Measurements from ENCODE around the gene MAD1L1. TPM values are rescaled to one million over a fixed set of nuclear protein-coding genes. Genes with fewer than 3 reads are reported as not detected.
A peak's percentile ranks its signal among the peaks of the same experiment; 100 is the strongest.

Gene MAD1L1
- total and polyA plus RNA-seq, 8 donors: 21.4 to 58.8 (median 22.5) TPM

GRCh38 chr7:1935176-1936005 lies 297.4 kb downstream of the MAD1L1 start:
- no peaks in the 10 kb centered on the region for H3K9me3 ChIP-seq
- DNase-seq (peak in 1 of 4 donors; percentile 75), ATAC-seq (no peak)
- no peaks in the 10 kb centered on the region for H3K27me3 ChIP-seq
- intact Hi-C loops (cut with DNase I): loop anchor here in 1 of 2 donors (10.0 kb wide), 1 partner anchor 149 kb away; no protein-coding TSS in a partner anchor
- H3K36me3 ChIP-seq: peaks cover 0 to 37% of the 10 kb centered on the region in 2 donors
- H3K4me1 ChIP-seq: peaks cover 0 to 11% of the 10 kb centered on the region in 2 donors
- no peak overlapping the region for H3K4me3 ChIP-seq
- no peak overlapping the region for H3K27ac ChIP-seq
- TF ChIP-seq, protein P1, sequence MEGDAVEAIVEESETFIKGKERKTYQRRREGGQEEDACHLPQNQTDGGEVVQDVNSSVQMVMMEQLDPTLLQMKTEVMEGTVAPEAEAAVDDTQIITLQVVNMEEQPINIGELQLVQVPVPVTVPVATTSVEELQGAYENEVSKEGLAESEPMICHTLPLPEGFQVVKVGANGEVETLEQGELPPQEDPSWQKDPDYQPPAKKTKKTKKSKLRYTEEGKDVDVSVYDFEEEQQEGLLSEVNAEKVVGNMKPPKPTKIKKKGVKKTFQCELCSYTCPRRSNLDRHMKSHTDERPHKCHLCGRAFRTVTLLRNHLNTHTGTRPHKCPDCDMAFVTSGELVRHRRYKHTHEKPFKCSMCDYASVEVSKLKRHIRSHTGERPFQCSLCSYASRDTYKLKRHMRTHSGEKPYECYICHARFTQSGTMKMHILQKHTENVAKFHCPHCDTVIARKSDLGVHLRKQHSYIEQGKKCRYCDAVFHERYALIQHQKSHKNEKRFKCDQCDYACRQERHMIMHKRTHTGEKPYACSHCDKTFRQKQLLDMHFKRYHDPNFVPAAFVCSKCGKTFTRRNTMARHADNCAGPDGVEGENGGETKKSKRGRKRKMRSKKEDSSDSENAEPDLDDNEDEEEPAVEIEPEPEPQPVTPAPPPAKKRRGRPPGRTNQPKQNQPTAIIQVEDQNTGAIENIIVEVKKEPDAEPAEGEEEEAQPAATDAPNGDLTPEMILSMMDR (IDR thresholded peaks at IDR 0.05): no peak

DNA sequence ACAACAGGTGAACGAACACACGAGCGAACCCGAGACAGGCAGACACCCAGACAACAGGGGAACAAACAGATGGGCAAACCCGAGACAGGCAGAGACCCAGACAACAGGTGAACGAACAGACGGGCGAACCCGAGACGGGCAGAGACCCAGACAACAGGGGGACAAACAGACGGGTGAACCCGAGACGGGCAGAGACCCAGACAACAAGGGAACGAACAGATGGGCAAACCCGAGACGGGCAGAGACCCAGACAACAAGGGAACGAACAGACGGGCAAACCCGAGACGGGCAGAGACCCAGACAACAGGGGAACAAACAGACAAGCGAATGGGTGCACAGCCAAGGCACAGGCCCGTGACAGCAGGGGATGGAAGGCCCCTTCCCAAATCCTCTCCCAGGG lies 298.0 kb downstream of the MAD1L1 start:
- TF ChIP-seq, protein P1 (IDR thresholded peaks at IDR 0.05): no peak

DNA sequence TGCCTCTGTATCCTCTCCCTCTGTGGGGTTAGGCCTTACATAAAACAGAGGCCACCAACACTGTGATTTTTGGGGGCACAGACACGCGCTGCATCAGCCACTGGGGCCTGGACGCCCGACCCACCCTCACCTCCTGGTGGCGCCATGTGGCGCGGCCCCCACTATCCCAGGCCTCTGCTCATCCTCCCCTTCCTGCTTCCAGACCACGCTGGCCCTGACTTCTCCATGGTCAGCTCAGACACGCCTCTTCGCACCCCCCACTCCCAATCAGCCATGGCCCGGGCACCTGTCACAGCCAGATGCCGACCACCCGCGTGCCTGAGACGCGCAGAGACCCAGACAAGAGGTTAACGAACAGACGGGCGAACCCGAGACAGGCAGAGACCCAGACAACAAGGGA lies 298.7 kb downstream of the MAD1L1 start:
- H3K36me3 ChIP-seq: peaks cover 0 to 37% of the 10 kb centered on the region in 2 donors
- no peaks in the 10 kb centered on the region for H3K4me1 ChIP-seq
- DNase-seq: peak in 1 of 4 donors; percentile 69
- TF ChIP-seq, protein P1 (IDR thresholded peaks at IDR 0.05): no peak
- intact Hi-C loops (cut with DNase I): loop anchor here in 1 of 2 donors (10.0 kb wide), 1 partner anchor 151 kb away; no protein-coding TSS in a partner anchor
- no peak overlapping the region for H3K27ac ChIP-seq
- no peak for ATAC-seq
- H3K27me3 ChIP-seq: no peaks in the 10 kb centered on the region
- H3K9me3 ChIP-seq: no peaks in the 10 kb centered on the region
- no peak overlapping the region for H3K4me3 ChIP-seq

More for the DNA sequence above, 298.0 kb downstream of the MAD1L1 start:
- Histone ChIP-seq H3K9me3 (no peaks in the 10 kb centered on the region), H3K4me3 (no peak overlapping the region), H3K27me3 (no peaks in the 10 kb centered on the region), H3K4me1 (peaks cover 0 to 5% of the 10 kb centered on the region in 2 donors), H3K27ac (no peak overlapping the region), H3K36me3 (peaks cover 0 to 37% of the 10 kb centered on the region in 2 donors)
- ATAC-seq (no peak), DNase-seq (peak in 1 of 4 donors; percentile 41)
- intact Hi-C loops (cut with DNase I): loop anchor here in 1 of 2 donors (10.0 kb wide), 1 partner anchor 150 kb away; no protein-coding TSS in a partner anchor

- no peaks in the 10 kb centered on the region for H3K4me1 ChIP-seq
- TF ChIP-seq, protein P1 (IDR thresholded peaks at IDR 0.05): no peak
- peaks cover 0 to 37% of the 10 kb centered on the region in 2 donors for H3K36me3 ChIP-seq
- DNase-seq (peak in 1 of 4 donors; percentile 69), ATAC-seq (no peak)
- H3K27ac ChIP-seq: no peak overlapping the region
- intact Hi-C loops (cut with DNase I): loop anchor here in 1 of 2 donors (10.0 kb wide), 1 partner anchor 152 kb away; no protein-coding TSS in a partner anchor
- H3K9me3 ChIP-seq: no peaks in the 10 kb centered on the region
- no peaks in the 10 kb centered on the region for H3K27me3 ChIP-seq
- no peak overlapping the region for H3K4me3 ChIP-seq
Measured at GRCh38 chr7:1933066-1933750, 299.5 kb downstream of the MAD1L1 start.

DNA sequence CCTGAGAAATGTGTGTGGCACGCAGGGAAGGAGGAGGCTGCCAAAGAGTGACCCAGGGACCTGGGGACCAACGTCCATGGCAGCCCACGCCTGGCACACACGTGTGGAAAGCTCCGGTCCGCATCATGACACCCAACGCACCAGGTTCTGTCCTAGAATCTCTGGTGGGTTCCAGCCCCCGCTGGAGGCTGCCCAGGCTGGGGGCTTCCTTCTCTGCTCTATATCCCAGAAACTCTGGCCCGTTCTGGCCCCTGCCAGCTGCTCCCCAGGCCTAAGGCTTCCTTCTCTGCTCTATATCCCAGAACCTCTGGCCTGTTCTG lies 300.8 kb downstream of the MAD1L1 start:
- TF ChIP-seq, protein P1 (IDR thresholded peaks at IDR 0.05): no peak
- Histone ChIP-seq H3K9me3 (no peaks in the 10 kb centered on the region), H3K36me3 (peaks cover 0 to 36% of the 10 kb centered on the region in 2 donors), H3K4me3 (no peak overlapping the region), H3K4me1 (no peaks in the 10 kb centered on the region), H3K27ac (no peak overlapping the region), H3K27me3 (no peaks in the 10 kb centered on the region)
- DNase-seq (peak in 1 of 4 donors; percentile 61), ATAC-seq (no peak)
- intact Hi-C loops (cut with DNase I): loop anchor here in 1 of 2 donors (10.0 kb wide), 1 partner anchor 153 kb away; no protein-coding TSS in a partner anchor

Data from left lung (tissue), 10 donors.